Measurements from ENCODE around the gene FBRS. TPM values are rescaled to one million over a fixed set of nuclear protein-coding genes. Genes with fewer than 3 reads are reported as not detected.

FBRS gene
- polyA plus RNA-seq, 3 donors, result 17.0 to 32.2 (median 32.1) TPM

DNA sequence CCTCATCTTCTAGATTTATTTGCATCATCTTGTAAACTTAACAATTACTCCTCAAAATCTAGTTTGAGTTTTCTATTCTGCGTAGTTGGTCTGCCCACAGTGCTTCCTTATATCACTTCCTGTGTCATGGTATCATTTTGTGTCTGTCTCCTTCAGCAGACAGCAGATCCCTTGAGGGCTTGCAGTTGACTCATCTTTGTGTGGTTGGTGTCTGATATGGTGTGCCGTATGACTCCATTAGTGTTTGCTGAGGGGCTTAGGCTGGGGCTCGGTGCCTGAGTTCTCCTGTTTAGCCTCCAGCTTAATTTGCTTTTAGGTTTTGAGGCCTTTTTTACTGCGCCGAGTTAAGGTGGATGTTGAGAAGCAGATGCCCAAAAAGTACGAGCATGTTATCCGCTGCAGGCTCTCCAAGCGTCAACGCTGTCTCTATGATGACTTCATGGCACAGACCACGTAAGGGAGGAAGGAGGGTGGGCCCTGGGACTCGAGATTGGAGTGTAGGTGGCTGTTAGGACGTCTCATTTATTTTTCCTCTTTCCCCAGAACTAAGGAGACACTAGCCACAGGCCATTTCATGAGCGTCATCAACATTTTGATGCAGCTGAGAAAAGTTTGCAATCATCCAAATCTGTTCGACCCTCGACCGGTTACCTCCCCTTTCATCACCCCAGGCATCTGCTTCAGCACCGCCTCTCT is 57.7 kb downstream of the FBRS start:
- 80 to 85% (median 81%) methylated on average over 17 of the region's 17 CpGs for WGBS, 3 donors
- H3K27ac ChIP-seq (ENCODE audit: low read depth, low read length), result no peak overlapping the region

GRCh38 chr16:30720086-30720485 is 61.9 kb downstream of the FBRS start:
- WGBS, 3 donors, result 90 to 92% (median 92%) methylated on average over 11 of the region's 11 CpGs
- no peak overlapping the region for H3K27ac ChIP-seq (ENCODE audit: low read depth, low read length)

Other genes with a start within 250 kb of the FBRS start
- 10 to 100 TPM; 27.5 to 29.8 (median 29.2) TPM for gene DCTPP1, start 228.4 kb upstream of the FBRS start, polyA plus RNA-seq
- gene SEPHS2, start 212.6 kb upstream of the FBRS start, polyA plus RNA-seq, result 10 to 100 TPM; 25.0 to 45.0 (median 38.6) TPM
- gene ITGAL, start 185.7 kb upstream of the FBRS start, polyA plus RNA-seq, result 1 to 10 TPM; 1.2 to 5.3 (median 4.3) TPM
- 10 to 100 TPM; 17.8 to 33.9 (median 22.3) TPM for gene ZNF768, start 131.9 kb upstream of the FBRS start, polyA plus RNA-seq
- 1 to 10 TPM; 3.8 to 6.1 (median 5.3) TPM for gene ZNF747, start 123.6 kb upstream of the FBRS start, polyA plus RNA-seq
- 1 to 10 TPM; 3.0 to 4.8 (median 3.8) TPM for gene ZNF764, start 100.1 kb upstream of the FBRS start, polyA plus RNA-seq
- 10 to 100 TPM in 1 of 3 donors, 1 to 10 TPM in 2; 8.7 to 21.9 (median 9.7) TPM for gene ZNF688, start 86.7 kb upstream of the FBRS start, polyA plus RNA-seq
- gene ZNF785, start 72.7 kb upstream of the FBRS start, polyA plus RNA-seq, result 1 to 10 TPM; 3.8 to 5.7 (median 4.4) TPM
- 1 to 10 TPM; 3.7 to 4.2 (median 4.2) TPM for gene ZNF689, start 48.0 kb upstream of the FBRS start, polyA plus RNA-seq
- 10 to 100 TPM; 27.8 to 54.7 (median 30.6) TPM for gene PRR14, start 7.5 kb upstream of the FBRS start, polyA plus RNA-seq
- 10 to 100 TPM in 2 of 3 donors, 1 to 10 TPM in 1; 7.3 to 16.8 (median 16.5) TPM for gene SRCAP, start 40.7 kb downstream of the FBRS start, polyA plus RNA-seq
- 10 to 100 TPM; 11.8 to 22.0 (median 15.2) TPM for gene PHKG2, start 90.0 kb downstream of the FBRS start, polyA plus RNA-seq
- 1 to 10 TPM; 1.5 to 3.8 (median 1.6) TPM for gene CFAP119, start 103.6 kb downstream of the FBRS start, polyA plus RNA-seq
- gene RNF40, start 103.9 kb downstream of the FBRS start, polyA plus RNA-seq, result 10 to 100 TPM; 26.3 to 65.7 (median 39.7) TPM
- 1 to 10 TPM; 3.4 to 6.2 (median 5.6) TPM for gene ZNF629, start 128.8 kb downstream of the FBRS start, polyA plus RNA-seq
- 10 to 100 TPM; 11.8 to 52.1 (median 22.0) TPM for gene BCL7C, start 235.6 kb downstream of the FBRS start, polyA plus RNA-seq
- gene CTF1, start 238.2 kb downstream of the FBRS start, polyA plus RNA-seq, result 1 to 10 TPM; 1.9 to 9.2 (median 5.8) TPM

Measured in adipose tissue (tissue), 3 donors.